ENCODE measurements around the gene SULT6B1. TPM values are rescaled to one million over a fixed set of nuclear protein-coding genes. Genes with fewer than 3 reads are reported as not detected.

The SULT6B1 gene
- total RNA-seq, 1 experiment from 2014 or later, result not detected

DNA sequence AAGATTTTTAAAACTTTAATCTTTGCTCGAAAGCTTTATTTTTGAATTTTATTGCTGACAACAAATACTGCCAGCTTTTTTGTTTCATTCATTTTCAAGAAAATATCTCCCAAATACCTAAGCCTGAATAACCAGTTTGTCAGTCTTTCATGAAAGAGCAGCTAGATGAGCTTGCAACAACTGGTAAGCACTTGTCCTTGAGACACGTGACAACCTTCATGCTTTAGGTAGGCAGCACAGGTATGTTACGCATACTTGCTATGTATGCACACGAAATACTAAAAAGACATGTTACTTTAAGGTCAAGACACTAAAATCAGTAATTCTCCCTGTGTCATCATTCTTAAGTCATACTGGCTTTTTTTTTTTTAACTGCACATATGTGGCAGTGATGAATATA, 30.6 kb upstream of the SULT6B1 start:
- no peaks in the 10 kb centered on the region for H3K27me3 ChIP-seq (replicated peaks; ENCODE audit: insufficient read depth, low read depth, low read length, poor library complexity)
- H3K4me1 ChIP-seq (ENCODE audit: insufficient read depth, low read length, poor library complexity, severe bottlenecking), result no peaks in the 10 kb centered on the region
- no peak overlapping the region for H3K4me3 ChIP-seq (ENCODE audit: low read depth, low read length, poor library complexity, severe bottlenecking)
- H3K9me3 ChIP-seq (ENCODE audit: low read depth, low read length, poor library complexity, severe bottlenecking), result no peaks in the 10 kb centered on the region
- TF ChIP-seq, protein P1, sequence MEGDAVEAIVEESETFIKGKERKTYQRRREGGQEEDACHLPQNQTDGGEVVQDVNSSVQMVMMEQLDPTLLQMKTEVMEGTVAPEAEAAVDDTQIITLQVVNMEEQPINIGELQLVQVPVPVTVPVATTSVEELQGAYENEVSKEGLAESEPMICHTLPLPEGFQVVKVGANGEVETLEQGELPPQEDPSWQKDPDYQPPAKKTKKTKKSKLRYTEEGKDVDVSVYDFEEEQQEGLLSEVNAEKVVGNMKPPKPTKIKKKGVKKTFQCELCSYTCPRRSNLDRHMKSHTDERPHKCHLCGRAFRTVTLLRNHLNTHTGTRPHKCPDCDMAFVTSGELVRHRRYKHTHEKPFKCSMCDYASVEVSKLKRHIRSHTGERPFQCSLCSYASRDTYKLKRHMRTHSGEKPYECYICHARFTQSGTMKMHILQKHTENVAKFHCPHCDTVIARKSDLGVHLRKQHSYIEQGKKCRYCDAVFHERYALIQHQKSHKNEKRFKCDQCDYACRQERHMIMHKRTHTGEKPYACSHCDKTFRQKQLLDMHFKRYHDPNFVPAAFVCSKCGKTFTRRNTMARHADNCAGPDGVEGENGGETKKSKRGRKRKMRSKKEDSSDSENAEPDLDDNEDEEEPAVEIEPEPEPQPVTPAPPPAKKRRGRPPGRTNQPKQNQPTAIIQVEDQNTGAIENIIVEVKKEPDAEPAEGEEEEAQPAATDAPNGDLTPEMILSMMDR (conservative IDR thresholded peaks at IDR 0.05; ENCODE audit: low read depth, low read length), result no peak
- TF ChIP-seq EZH2 (IDR thresholded peaks at IDR 0.05; ENCODE audit: borderline replicate concordance, low read depth, low read length, poor library complexity, severe bottlenecking), result no peak
- ChIA-PET CTCF (interaction anchor here (0.8 kb wide), 1 partner anchor 30 kb away, joined by 4 read pairs; no protein-coding TSS in a partner anchor), POLR2A (ENCODE audit: low non-redundant PET) (interaction anchor here (0.7 kb wide), 1 partner anchor 642 kb away, joined by 8 read pairs; no protein-coding TSS in a partner anchor)
- intact Hi-C loops (cut with micrococcal nuclease; ENCODE audit: unreplicated experiment), result no loop called here
- peaks cover 78% of the 10 kb centered on the region for H3K36me3 ChIP-seq (ENCODE audit: insufficient read depth, low read length, poor library complexity, severe bottlenecking)
- no peak overlapping the region for H3K27ac ChIP-seq (ENCODE audit: low read depth, low read length, poor library complexity, severe bottlenecking)
- DNase-seq (ENCODE audit: low spot score), result no peak
- no TSS peak for BruUV-seq (replicated peaks)

GRCh38 chr2:37215250-37215649, 26.8 kb upstream of the SULT6B1 start:
- ChIA-PET CTCF (no interaction called here), POLR2A (ENCODE audit: low non-redundant PET) (no interaction called here)
- no peak for DNase-seq (ENCODE audit: low spot score)
- H3K9me3 ChIP-seq (ENCODE audit: low read depth, low read length, poor library complexity, severe bottlenecking), result no peaks in the 10 kb centered on the region
- H3K4me3 ChIP-seq (ENCODE audit: low read depth, low read length, poor library complexity, severe bottlenecking), result no peak overlapping the region
- intact Hi-C loops (cut with micrococcal nuclease; ENCODE audit: unreplicated experiment), result no loop called here
- no TSS peak for BruUV-seq (replicated peaks)
- peaks cover 84% of the 10 kb centered on the region for H3K36me3 ChIP-seq (ENCODE audit: insufficient read depth, low read length, poor library complexity, severe bottlenecking)
- H3K27me3 ChIP-seq (replicated peaks; ENCODE audit: insufficient read depth, low read depth, low read length, poor library complexity), result no peaks in the 10 kb centered on the region
- no peaks in the 10 kb centered on the region for H3K4me1 ChIP-seq (ENCODE audit: insufficient read depth, low read length, poor library complexity, severe bottlenecking)
- H3K27ac ChIP-seq (ENCODE audit: low read depth, low read length, poor library complexity, severe bottlenecking), result peak overlapping the region; percentile 58
- TF ChIP-seq EZH2 (IDR thresholded peaks at IDR 0.05; ENCODE audit: borderline replicate concordance, low read depth, low read length, poor library complexity, severe bottlenecking), result no peak
- TF ChIP-seq, protein P1 (conservative IDR thresholded peaks at IDR 0.05; ENCODE audit: low read depth, low read length), result no peak

DNA sequence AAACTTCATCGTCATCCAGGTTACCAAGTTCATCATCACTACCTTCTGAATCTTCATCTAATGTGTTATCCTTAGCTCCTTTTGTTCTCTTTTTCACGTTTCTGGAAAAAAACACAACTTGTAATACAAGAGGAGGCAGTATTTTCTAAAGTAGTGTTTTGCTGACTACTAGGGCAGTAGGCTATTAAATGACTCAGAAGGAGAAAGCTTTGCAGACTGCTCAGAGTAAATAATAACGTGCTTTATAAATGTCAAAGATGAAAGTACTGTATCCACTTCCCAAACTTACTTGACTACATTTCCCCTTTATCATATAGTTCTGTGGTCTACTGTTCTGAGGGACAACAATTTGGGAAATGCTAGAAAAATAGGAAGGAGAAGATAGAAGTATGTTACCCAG, 23.5 kb upstream of the SULT6B1 start:
- CTCF ChIA-PET, result no interaction called here
- Histone ChIP-seq H3K36me3 (ENCODE audit: insufficient read depth, low read length, poor library complexity, severe bottlenecking) (peaks cover 100% of the 10 kb centered on the region), H3K27me3 (replicated peaks; ENCODE audit: insufficient read depth, low read depth, low read length, poor library complexity) (no peaks in the 10 kb centered on the region), H3K27ac (ENCODE audit: low read depth, low read length, poor library complexity, severe bottlenecking) (no peak overlapping the region), H3K4me3 (ENCODE audit: low read depth, low read length, poor library complexity, severe bottlenecking) (no peak overlapping the region), H3K9me3 (ENCODE audit: low read depth, low read length, poor library complexity, severe bottlenecking) (peaks cover 26% of the 10 kb centered on the region), H3K4me1 (ENCODE audit: insufficient read depth, low read length, poor library complexity, severe bottlenecking) (no peaks in the 10 kb centered on the region)
- intact Hi-C loops (cut with micrococcal nuclease; ENCODE audit: unreplicated experiment), result no loop called here
- TF ChIP-seq EZH2 (IDR thresholded peaks at IDR 0.05; ENCODE audit: borderline replicate concordance, low read depth, low read length, poor library complexity, severe bottlenecking), result no peak
- TF ChIP-seq, protein P1 (conservative IDR thresholded peaks at IDR 0.05; ENCODE audit: low read depth, low read length), result no peak
- POLR2A ChIA-PET (ENCODE audit: low non-redundant PET), result no interaction called here
- DNase-seq (ENCODE audit: low spot score), result no peak
- BruUV-seq (replicated peaks), result no TSS peak

Measured in A673 (cell line).